Activated CD4-positive, alpha-beta T cell treated with anti-CD3 and anti-CD28 coated beads, Interleukin-2, amount 10 ng/mL, durations not matched to agents 7 days and 5 days (primary cell): ENCODE measurements around the gene NDST1. TPM values are rescaled to one million over a fixed set of nuclear protein-coding genes. Genes with fewer than 3 reads are reported as not detected.

Source experiments
- CTCF ChIA-PET: fragments of 350-600 bp; sonication (Branson Sonifier 250); formaldehyde crosslinking; loops from one replicate; lab custom pipeline; 2021; ENCODE audit warnings: antibody characterized with exemption; lab: Charles Lee
- POLR2A ChIA-PET: fragments of 350-600 bp; sonication (Branson Sonifier 250); formaldehyde crosslinking; loops from one replicate; lab custom pipeline; 2021; ENCODE audit warnings: antibody characterized with exemption; lab: Charles Lee
- DNase-seq: peaks from one replicate; pipeline ENCODE4 v3.0.0-alpha.2; 2020
- H3K27ac Mint-ChIP-seq: one replicate; pipeline ENCODE4 v1.8.0; 2021; ENCODE audit warnings: mild to moderate bottlenecking, moderate library complexity, mixed read lengths
- H3K27me3 Mint-ChIP-seq: one replicate; pipeline ENCODE4 v1.8.0; 2021; ENCODE audit warnings: mixed read lengths
- H3K36me3 Mint-ChIP-seq: one replicate; pipeline ENCODE4 v1.8.0; 2021; ENCODE audit warnings: low read depth, mixed read lengths
- H3K4me1 Mint-ChIP-seq: one replicate; pipeline ENCODE4 v1.8.0; 2021; ENCODE audit warnings: mixed read lengths
- H3K4me3 Mint-ChIP-seq: one replicate; pipeline ENCODE4 v1.8.0; 2021; ENCODE audit warnings: mild to moderate bottlenecking, moderate library complexity, mixed read lengths
- H3K9me3 Mint-ChIP-seq: one replicate; pipeline ENCODE4 v1.8.0; 2021; ENCODE audit warnings: mixed read lengths
- total RNA-seq, 2 experiments: library from RNA; stranded (reverse); gene quantifications; one replicate each; pipeline ENCODE4 v1.2.3, GENCODE V29; 2021

NDST1 gene
- total RNA-seq, 2 experiments from 2014 or later = 0.50 to 0.71 TPM

- POLR2A ChIA-PET = no interaction called here
- Mint-ChIP-seq H3K27ac (no peak overlapping the region), H3K27me3 (no peaks in the 10 kb centered on the region), H3K4me3 (no peak overlapping the region), H3K36me3 (no peaks in the 10 kb centered on the region), H3K4me1 (no peaks in the 10 kb centered on the region), H3K9me3 (no peaks in the 10 kb centered on the region)
- no peak for DNase-seq
- CTCF ChIA-PET = interaction anchor here (0.6 to 1.4 kb wide), 2 partner anchors 10 to 99 kb away, joined by 3 to 5 read pairs; no protein-coding TSS in a partner anchor
Measured at GRCh38 chr5:150550286-150550685, 42.4 kb downstream of the NDST1 start.

DNA sequence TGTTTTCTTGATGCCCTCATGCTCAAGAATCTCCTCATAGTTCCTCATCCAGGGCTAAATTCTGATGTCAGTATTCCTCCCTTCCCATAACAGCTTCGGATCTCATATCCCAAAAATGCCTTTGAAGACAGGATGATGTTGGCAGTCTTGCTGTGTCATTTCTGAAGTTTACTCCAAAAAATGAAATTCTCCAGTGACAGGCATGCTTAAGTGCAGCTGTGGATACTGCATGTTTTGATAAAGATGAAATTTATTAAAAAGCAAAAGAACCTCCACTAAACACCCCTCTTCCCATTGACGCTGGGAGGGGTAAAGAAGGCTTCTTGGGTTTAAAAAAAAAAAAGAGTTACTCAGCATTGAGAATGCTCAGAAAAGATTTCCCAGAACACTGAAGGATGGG is 43.1 kb downstream of the NDST1 start:
- H3K9me3 Mint-ChIP-seq = no peaks in the 10 kb centered on the region
- DNase-seq = no peak
- H3K27me3 Mint-ChIP-seq = no peaks in the 10 kb centered on the region
- no peak overlapping the region for H3K27ac Mint-ChIP-seq
- H3K36me3 Mint-ChIP-seq = no peaks in the 10 kb centered on the region
- no peak overlapping the region for H3K4me3 Mint-ChIP-seq
- H3K4me1 Mint-ChIP-seq = no peaks in the 10 kb centered on the region
- POLR2A ChIA-PET = no interaction called here
- CTCF ChIA-PET = interaction anchor here (0.5 to 1.4 kb wide), 2 partner anchors 9 to 15 kb away, joined by 3 to 5 read pairs; no protein-coding TSS in a partner anchor

GRCh38 chr5:150553402-150553801 is 45.5 kb downstream of the NDST1 start:
- H3K27me3 Mint-ChIP-seq = no peaks in the 10 kb centered on the region
- H3K9me3 Mint-ChIP-seq = no peaks in the 10 kb centered on the region
- no peaks in the 10 kb centered on the region for H3K36me3 Mint-ChIP-seq
- H3K27ac Mint-ChIP-seq = no peak overlapping the region
- H3K4me3 Mint-ChIP-seq = no peak overlapping the region
- ChIA-PET CTCF (interaction anchor here (0.6 to 2.0 kb wide), 3 partner anchors 8 to 224 kb away, joined by 3 to 6 read pairs (median 4); no protein-coding TSS in a partner anchor), POLR2A (no interaction called here)
- no peak for DNase-seq
- H3K4me1 Mint-ChIP-seq = no peaks in the 10 kb centered on the region

DNA sequence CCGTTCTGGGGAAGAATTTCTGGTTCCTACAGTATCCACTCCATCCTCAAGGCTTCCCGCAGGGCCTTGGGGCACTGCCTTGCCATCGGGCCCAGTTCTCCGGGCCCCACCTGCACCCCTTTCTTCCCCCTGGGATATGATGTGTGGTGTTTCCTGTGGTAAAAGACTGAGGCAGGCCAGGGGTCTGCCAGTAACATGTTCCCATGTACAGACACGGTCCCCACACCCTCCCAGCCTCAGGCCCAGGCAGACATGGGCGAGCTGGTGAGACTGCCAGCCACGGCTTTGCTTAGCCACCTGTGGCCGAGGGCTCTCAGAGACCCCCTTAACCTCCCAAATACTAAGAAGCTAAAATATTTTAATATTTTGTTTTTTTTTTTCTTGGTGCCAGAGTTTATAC is 46.0 kb downstream of the NDST1 start:
- H3K27me3 Mint-ChIP-seq = no peaks in the 10 kb centered on the region
- H3K27ac Mint-ChIP-seq = no peak overlapping the region
- H3K4me1 Mint-ChIP-seq = no peaks in the 10 kb centered on the region
- H3K9me3 Mint-ChIP-seq = no peaks in the 10 kb centered on the region
- ChIA-PET CTCF (interaction anchor here (0.9 to 2.0 kb wide), 2 partner anchors 9 to 18 kb away, joined by 3 to 6 read pairs; no protein-coding TSS in a partner anchor), POLR2A (no interaction called here)
- H3K4me3 Mint-ChIP-seq = no peak overlapping the region
- no peaks in the 10 kb centered on the region for H3K36me3 Mint-ChIP-seq
- DNase-seq = no peak

- Mint-ChIP-seq H3K27me3 (no peaks in the 10 kb centered on the region), H3K9me3 (no peaks in the 10 kb centered on the region), H3K36me3 (no peaks in the 10 kb centered on the region), H3K4me3 (no peak overlapping the region), H3K27ac (no peak overlapping the region), H3K4me1 (no peaks in the 10 kb centered on the region)
- no peak for DNase-seq
- ChIA-PET CTCF (interaction anchor here (0.9 kb wide), 1 partner anchor 19 kb away, joined by 3 read pairs; no protein-coding TSS in a partner anchor), POLR2A (no interaction called here)
Measured at GRCh38 chr5:150554857-150555256, 46.9 kb downstream of the NDST1 start.

GRCh38 chr5:150556106-150556505 is 48.2 kb downstream of the NDST1 start:
- POLR2A ChIA-PET = no interaction called here
- no peaks in the 10 kb centered on the region for H3K9me3 Mint-ChIP-seq
- no peaks in the 10 kb centered on the region for H3K36me3 Mint-ChIP-seq
- no peak overlapping the region for H3K4me3 Mint-ChIP-seq
- CTCF ChIA-PET = interaction anchor here (6.9 kb wide), 1 partner anchor 291 kb away, joined by 49 read pairs; the partner anchor contains the start of gene IRGM
- no peaks in the 10 kb centered on the region for H3K4me1 Mint-ChIP-seq
- no peaks in the 10 kb centered on the region for H3K27me3 Mint-ChIP-seq
- no peak for DNase-seq
- H3K27ac Mint-ChIP-seq = no peak overlapping the region

GRCh38 chr5:150556859-150557508 is 49.1 kb downstream of the NDST1 start:
- POLR2A ChIA-PET = no interaction called here
- no peak for DNase-seq
- Mint-ChIP-seq H3K36me3 (no peaks in the 10 kb centered on the region), H3K27ac (no peak overlapping the region), H3K27me3 (no peaks in the 10 kb centered on the region), H3K9me3 (no peaks in the 10 kb centered on the region), H3K4me3 (no peak overlapping the region), H3K4me1 (no peaks in the 10 kb centered on the region)
- CTCF ChIA-PET = interaction anchor here (1.6 to 6.9 kb wide), 2 partner anchors 107 to 290 kb away, joined by 5 to 49 read pairs; partner anchors contain the start of gene IRGM

- H3K9me3 Mint-ChIP-seq = no peaks in the 10 kb centered on the region
- no peak for DNase-seq
- ChIA-PET POLR2A (no interaction called here), CTCF (interaction anchor here (1.6 to 6.9 kb wide), 2 partner anchors 107 to 290 kb away, joined by 5 to 49 read pairs; partner anchors contain the start of gene IRGM)
- H3K4me3 Mint-ChIP-seq = no peak overlapping the region
- H3K4me1 Mint-ChIP-seq = no peaks in the 10 kb centered on the region
- H3K36me3 Mint-ChIP-seq = no peaks in the 10 kb centered on the region
- H3K27me3 Mint-ChIP-seq = no peaks in the 10 kb centered on the region
- no peak overlapping the region for H3K27ac Mint-ChIP-seq
Measured at GRCh38 chr5:150557509-150557872, 49.6 kb downstream of the NDST1 start.

DNA sequence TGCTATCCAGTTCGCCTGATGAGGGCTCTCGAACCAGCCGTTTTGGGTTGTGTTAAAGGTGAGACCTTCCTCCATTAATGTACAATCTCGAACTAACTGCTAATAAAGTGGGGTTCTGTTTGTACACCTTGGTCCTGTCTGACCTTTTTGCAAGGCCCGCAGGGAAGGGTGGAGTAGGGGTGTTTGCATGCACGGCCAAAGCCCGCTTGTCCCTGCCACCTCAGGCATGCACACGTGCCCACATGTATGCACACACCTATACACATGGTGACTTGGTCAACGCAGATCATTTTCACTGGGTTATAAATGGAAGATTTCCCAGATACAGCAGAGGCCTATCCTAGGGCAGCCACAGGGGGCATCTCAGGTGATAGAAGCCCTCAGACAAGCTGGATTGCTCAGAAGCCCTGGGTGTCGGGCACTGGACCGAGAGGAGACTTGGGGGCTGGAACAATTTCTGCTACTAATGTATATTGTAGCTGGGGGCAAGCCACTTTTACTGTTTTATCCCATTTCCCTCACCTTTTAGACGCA is 50.2 kb downstream of the NDST1 start:
- no peak for DNase-seq
- H3K27me3 Mint-ChIP-seq = no peaks in the 10 kb centered on the region
- H3K9me3 Mint-ChIP-seq = no peaks in the 10 kb centered on the region
- ChIA-PET CTCF (interaction anchor here (1.6 to 6.9 kb wide), 2 partner anchors 108 to 289 kb away, joined by 5 to 49 read pairs; partner anchors contain the start of gene IRGM), POLR2A (interaction anchor here (0.7 kb wide), 1 partner anchor 209 kb away, joined by 4 read pairs; no protein-coding TSS in a partner anchor)
- H3K27ac Mint-ChIP-seq = no peak overlapping the region
- H3K4me3 Mint-ChIP-seq = no peak overlapping the region
- no peaks in the 10 kb centered on the region for H3K36me3 Mint-ChIP-seq
- no peaks in the 10 kb centered on the region for H3K4me1 Mint-ChIP-seq

GRCh38 chr5:150559088-150559487 is 51.2 kb downstream of the NDST1 start:
- no peaks in the 10 kb centered on the region for H3K36me3 Mint-ChIP-seq
- no peaks in the 10 kb centered on the region for H3K27me3 Mint-ChIP-seq
- DNase-seq = no peak
- H3K4me3 Mint-ChIP-seq = no peak overlapping the region
- POLR2A ChIA-PET = no interaction called here
- no peak overlapping the region for H3K27ac Mint-ChIP-seq
- H3K4me1 Mint-ChIP-seq = no peaks in the 10 kb centered on the region
- no peaks in the 10 kb centered on the region for H3K9me3 Mint-ChIP-seq
- CTCF ChIA-PET = interaction anchor here (1.2 to 6.9 kb wide), 4 partner anchors 8 to 288 kb away, joined by 3 to 49 read pairs (median 4); partner anchors contain the start of gene IRGM

DNA sequence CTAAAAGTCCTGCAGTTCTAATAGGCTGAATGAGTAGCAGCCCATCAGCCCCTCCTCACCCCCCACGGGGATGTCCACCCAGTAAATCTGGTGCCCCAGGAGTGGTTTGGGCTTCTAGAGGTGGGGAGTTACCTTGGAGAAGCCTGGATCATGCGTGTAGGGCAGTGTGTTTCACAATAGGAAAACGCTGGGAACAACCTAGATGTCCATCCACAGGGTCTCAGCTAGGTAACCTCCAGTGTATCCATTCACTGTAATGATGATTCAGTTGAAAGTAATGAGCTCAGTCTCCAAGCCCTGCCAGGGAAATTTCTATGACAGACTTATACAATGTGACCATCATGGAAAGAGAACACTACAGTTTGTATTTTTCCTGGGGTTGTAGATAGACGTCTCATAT is 51.8 kb downstream of the NDST1 start:
- Mint-ChIP-seq H3K9me3 (no peaks in the 10 kb centered on the region), H3K27ac (no peak overlapping the region), H3K4me1 (no peaks in the 10 kb centered on the region), H3K4me3 (no peak overlapping the region), H3K36me3 (no peaks in the 10 kb centered on the region), H3K27me3 (no peaks in the 10 kb centered on the region)
- no peak for DNase-seq
- POLR2A ChIA-PET = interaction anchor here (0.6 kb wide), 1 partner anchor 104 kb away, joined by 5 read pairs; no protein-coding TSS in a partner anchor
- CTCF ChIA-PET = interaction anchor here (1.1 to 6.9 kb wide), 5 partner anchors 9 to 288 kb away, joined by 3 to 49 read pairs (median 4); partner anchors contain the start of gene IRGM

DNA sequence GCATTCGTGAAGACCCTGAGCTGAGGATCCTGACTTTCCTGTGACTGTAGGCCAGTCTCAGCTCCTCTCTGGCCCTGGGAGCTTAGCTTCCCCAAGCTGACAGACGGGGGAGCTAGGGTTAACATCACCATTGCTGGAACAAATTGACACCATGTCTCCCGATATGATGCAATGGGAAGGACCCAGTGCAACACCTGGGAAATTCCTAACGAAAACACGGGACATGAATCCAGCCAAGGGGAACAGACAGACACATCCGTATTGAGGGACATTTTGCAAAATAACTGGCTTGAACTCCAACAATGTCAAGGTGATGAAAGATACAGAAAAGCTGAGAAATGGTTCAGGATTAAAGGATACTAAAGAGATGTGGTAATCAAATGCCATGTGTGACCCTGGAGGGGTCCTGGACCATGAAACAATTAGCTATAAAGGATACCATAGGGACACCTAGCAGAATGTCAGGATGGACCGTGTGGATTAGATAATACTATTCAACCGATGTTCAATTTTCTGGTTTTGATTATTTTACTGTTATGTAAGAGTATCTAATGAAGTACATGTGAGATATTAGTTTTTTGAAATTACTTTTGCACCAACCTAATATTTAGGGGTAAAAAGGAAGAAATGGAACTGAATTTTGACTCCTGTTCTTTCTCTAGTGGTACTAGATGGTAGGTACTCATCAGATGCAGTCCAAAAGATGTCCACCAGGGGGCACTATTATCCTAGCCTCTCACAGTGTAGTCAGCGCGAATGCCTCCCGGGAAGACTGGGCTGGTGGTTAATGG is 52.7 kb downstream of the NDST1 start:
- POLR2A ChIA-PET = interaction anchor here (0.6 kb wide), 1 partner anchor 103 kb away, joined by 5 read pairs; no protein-coding TSS in a partner anchor
- CTCF ChIA-PET = interaction anchor here (1.0 to 6.9 kb wide), 7 partner anchors 8 to 287 kb away, joined by 3 to 49 read pairs (median 4); partner anchors contain the start of gene IRGM
- Mint-ChIP-seq H3K4me1 (no peaks in the 10 kb centered on the region), H3K36me3 (no peaks in the 10 kb centered on the region), H3K4me3 (no peak overlapping the region), H3K27me3 (no peaks in the 10 kb centered on the region), H3K9me3 (no peaks in the 10 kb centered on the region), H3K27ac (no peak overlapping the region)
- peak; percentile 91 for DNase-seq
